ENCODE results near the gene H6PD.

DNA sequence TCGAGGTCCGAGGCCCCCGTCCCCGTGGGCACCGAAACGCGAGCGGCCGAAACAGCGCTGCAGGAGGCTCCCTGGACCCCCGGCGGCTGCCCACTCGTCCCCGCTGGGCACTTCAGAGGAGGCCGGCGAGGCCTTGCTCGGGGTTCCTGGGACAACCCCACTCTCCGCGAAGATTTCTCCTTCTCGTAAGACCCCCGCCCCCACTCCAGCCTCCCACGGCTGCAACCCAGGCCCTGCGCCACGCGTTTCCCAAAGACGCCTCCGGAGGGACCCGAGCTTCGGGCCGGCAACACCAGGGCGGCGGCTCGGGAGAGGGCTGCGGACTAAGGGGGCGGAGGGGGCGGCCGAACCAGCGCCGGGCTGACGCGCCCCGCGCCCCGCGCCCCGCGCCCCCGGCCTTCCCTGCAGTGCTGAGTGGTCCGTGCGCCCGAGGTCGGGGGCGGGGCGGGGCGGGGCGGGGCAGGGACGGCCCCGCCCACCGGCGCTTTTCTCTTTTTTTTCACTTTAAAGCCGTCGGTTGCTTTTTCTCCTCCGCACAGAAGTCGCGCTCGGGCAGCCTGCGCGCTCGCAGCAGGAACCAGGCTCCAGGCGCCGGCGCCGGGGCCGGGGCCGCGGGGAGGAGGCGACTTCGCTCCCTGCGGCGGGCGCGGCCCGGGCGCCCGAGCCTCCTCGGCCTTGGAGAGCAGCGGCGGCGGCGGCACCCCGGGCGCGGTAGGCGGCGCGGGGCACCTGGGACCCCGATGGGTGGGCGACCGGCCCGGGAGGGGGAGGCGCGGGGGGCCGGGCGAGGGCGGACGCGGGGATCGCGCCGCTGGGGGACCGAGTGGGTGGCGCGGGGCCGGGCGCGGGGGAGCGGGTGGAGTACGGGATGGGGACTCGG lies 58.0 kb downstream of the H6PD start, which contains the start of gene SPSB1:
- TF ChIP-seq, protein P1, sequence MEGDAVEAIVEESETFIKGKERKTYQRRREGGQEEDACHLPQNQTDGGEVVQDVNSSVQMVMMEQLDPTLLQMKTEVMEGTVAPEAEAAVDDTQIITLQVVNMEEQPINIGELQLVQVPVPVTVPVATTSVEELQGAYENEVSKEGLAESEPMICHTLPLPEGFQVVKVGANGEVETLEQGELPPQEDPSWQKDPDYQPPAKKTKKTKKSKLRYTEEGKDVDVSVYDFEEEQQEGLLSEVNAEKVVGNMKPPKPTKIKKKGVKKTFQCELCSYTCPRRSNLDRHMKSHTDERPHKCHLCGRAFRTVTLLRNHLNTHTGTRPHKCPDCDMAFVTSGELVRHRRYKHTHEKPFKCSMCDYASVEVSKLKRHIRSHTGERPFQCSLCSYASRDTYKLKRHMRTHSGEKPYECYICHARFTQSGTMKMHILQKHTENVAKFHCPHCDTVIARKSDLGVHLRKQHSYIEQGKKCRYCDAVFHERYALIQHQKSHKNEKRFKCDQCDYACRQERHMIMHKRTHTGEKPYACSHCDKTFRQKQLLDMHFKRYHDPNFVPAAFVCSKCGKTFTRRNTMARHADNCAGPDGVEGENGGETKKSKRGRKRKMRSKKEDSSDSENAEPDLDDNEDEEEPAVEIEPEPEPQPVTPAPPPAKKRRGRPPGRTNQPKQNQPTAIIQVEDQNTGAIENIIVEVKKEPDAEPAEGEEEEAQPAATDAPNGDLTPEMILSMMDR (tag by site-specific recombination; IDR thresholded peaks at IDR 0.05) = no peak
- TF ChIP-seq, protein P2, sequence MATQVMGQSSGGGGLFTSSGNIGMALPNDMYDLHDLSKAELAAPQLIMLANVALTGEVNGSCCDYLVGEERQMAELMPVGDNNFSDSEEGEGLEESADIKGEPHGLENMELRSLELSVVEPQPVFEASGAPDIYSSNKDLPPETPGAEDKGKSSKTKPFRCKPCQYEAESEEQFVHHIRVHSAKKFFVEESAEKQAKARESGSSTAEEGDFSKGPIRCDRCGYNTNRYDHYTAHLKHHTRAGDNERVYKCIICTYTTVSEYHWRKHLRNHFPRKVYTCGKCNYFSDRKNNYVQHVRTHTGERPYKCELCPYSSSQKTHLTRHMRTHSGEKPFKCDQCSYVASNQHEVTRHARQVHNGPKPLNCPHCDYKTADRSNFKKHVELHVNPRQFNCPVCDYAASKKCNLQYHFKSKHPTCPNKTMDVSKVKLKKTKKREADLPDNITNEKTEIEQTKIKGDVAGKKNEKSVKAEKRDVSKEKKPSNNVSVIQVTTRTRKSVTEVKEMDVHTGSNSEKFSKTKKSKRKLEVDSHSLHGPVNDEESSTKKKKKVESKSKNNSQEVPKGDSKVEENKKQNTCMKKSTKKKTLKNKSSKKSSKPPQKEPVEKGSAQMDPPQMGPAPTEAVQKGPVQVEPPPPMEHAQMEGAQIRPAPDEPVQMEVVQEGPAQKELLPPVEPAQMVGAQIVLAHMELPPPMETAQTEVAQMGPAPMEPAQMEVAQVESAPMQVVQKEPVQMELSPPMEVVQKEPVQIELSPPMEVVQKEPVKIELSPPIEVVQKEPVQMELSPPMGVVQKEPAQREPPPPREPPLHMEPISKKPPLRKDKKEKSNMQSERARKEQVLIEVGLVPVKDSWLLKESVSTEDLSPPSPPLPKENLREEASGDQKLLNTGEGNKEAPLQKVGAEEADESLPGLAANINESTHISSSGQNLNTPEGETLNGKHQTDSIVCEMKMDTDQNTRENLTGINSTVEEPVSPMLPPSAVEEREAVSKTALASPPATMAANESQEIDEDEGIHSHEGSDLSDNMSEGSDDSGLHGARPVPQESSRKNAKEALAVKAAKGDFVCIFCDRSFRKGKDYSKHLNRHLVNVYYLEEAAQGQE (tag by site-specific recombination; IDR thresholded peaks at IDR 0.05) = no peak
- TF ChIP-seq, protein P3, sequence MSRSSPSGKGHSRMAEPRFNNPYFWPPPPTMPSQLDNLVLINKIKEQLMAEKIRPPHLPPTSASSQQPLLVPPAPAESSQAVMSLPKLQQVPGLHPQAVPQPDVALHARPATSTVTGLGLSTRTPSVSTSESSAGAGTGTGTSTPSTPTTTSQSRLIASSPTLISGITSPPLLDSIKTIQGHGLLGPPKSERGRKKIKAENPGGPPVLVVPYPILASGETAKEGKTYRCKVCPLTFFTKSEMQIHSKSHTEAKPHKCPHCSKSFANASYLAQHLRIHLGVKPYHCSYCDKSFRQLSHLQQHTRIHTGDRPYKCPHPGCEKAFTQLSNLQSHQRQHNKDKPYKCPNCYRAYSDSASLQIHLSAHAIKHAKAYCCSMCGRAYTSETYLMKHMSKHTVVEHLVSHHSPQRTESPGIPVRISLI (tag by site-specific recombination; IDR thresholded peaks at IDR 0.05) = no peak
- TF ChIP-seq ZNF571 (tag by site-specific recombination; IDR thresholded peaks at IDR 0.05) (no peak), YY1 (tag by site-specific recombination; IDR thresholded peaks at IDR 0.05) (no peak), ZNF561 (tag by site-specific recombination; IDR thresholded peaks at IDR 0.05; ENCODE audit: borderline replicate concordance) (no peak), MEIS1 (CRISPR knock-in tag; IDR thresholded peaks at IDR 0.05; ENCODE audit: borderline replicate concordance) (no peak), ZNF670 (tag by site-specific recombination; IDR thresholded peaks at IDR 0.05; ENCODE audit: low read depth) (no peak), ZBTB20 (tag by site-specific recombination; IDR thresholded peaks at IDR 0.05) (0 out of 2 replicates have a peak, but pooled peaks have one; percentile 16), ZNF211 (tag by site-specific recombination; IDR thresholded peaks at IDR 0.05; ENCODE audit: low read depth) (no peak), ZNF24 (tag by site-specific recombination; IDR thresholded peaks at IDR 0.05) (no peak)
- TF ChIP-seq, protein P4, sequence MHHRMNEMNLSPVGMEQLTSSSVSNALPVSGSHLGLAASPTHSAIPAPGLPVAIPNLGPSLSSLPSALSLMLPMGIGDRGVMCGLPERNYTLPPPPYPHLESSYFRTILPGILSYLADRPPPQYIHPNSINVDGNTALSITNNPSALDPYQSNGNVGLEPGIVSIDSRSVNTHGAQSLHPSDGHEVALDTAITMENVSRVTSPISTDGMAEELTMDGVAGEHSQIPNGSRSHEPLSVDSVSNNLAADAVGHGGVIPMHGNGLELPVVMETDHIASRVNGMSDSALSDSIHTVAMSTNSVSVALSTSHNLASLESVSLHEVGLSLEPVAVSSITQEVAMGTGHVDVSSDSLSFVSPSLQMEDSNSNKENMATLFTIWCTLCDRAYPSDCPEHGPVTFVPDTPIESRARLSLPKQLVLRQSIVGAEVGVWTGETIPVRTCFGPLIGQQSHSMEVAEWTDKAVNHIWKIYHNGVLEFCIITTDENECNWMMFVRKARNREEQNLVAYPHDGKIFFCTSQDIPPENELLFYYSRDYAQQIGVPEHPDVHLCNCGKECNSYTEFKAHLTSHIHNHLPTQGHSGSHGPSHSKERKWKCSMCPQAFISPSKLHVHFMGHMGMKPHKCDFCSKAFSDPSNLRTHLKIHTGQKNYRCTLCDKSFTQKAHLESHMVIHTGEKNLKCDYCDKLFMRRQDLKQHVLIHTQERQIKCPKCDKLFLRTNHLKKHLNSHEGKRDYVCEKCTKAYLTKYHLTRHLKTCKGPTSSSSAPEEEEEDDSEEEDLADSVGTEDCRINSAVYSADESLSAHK (tag by site-specific recombination; IDR thresholded peaks at IDR 0.05) = no peak
- TF ChIP-seq, protein P5, sequence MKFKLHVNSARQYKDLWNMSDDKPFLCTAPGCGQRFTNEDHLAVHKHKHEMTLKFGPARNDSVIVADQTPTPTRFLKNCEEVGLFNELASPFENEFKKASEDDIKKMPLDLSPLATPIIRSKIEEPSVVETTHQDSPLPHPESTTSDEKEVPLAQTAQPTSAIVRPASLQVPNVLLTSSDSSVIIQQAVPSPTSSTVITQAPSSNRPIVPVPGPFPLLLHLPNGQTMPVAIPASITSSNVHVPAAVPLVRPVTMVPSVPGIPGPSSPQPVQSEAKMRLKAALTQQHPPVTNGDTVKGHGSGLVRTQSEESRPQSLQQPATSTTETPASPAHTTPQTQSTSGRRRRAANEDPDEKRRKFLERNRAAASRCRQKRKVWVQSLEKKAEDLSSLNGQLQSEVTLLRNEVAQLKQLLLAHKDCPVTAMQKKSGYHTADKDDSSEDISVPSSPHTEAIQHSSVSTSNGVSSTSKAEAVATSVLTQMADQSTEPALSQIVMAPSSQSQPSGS (tag by site-specific recombination; IDR thresholded peaks at IDR 0.05; ENCODE audit: low read depth) = no peak
- TF ChIP-seq, protein P6, sequence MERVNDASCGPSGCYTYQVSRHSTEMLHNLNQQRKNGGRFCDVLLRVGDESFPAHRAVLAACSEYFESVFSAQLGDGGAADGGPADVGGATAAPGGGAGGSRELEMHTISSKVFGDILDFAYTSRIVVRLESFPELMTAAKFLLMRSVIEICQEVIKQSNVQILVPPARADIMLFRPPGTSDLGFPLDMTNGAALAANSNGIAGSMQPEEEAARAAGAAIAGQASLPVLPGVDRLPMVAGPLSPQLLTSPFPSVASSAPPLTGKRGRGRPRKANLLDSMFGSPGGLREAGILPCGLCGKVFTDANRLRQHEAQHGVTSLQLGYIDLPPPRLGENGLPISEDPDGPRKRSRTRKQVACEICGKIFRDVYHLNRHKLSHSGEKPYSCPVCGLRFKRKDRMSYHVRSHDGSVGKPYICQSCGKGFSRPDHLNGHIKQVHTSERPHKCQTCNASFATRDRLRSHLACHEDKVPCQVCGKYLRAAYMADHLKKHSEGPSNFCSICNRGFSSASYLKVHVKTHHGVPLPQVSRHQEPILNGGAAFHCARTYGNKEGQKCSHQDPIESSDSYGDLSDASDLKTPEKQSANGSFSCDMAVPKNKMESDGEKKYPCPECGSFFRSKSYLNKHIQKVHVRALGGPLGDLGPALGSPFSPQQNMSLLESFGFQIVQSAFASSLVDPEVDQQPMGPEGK (tag by site-specific recombination; IDR thresholded peaks at IDR 0.05) = peak; percentile 63
